HepG2 (cell line): ENCODE data around the gene TET2. TPM values are rescaled to one million over a fixed set of nuclear protein-coding genes. Genes with fewer than 3 reads are reported as not detected.

Experiments used
- ATAC-seq: fragments of 200-7000 bp; cut with Tn5 transposase; 3 replicates; pipeline ENCODE4 v1.9.1; 2020; ENCODE audit warnings: mild to moderate bottlenecking, moderate library complexity
- BruUV-seq: library from RNA; stranded (reverse); fragments of 400-500 nt; replicated peaks from 2 replicates; lab custom pipeline; 2021; lab: Mats Ljungman, UMichigan
- CTCF ChIA-PET: fragments of 300-600 bp; formaldehyde crosslinking; extraction: SDS; loops from one replicate; lab custom pipeline; 2021; ENCODE audit warnings: low total read pairs, inconsistent platforms, low intra/inter-chr PET ratio; lab: Yijun Ruan, JAX
- POLR2A ChIA-PET: fragments of 350-600 bp; sonication (Branson Sonifier 250); formaldehyde crosslinking; loops from one replicate; lab custom pipeline; 2020; ENCODE audit warnings: antibody characterized with exemption, inconsistent platforms; lab: Yijun Ruan, JAX
- DNase-seq: peaks from one replicate; pipeline ENCODE4 v3.0.0-alpha.2; 2015; ENCODE audit warnings: low spot score
- FAIRE-seq: peaks from 3 replicates; lab custom pipeline; 2011; peaks lifted over from hg19 to GRCh38; lab: Jason Lieb, UNC
- H2AFZ ChIP-seq: one replicate; pipeline ENCODE4 v1.6.1; 2011; ENCODE audit warnings: low read length, inconsistent platforms
- H3K27ac ChIP-seq: fragments of 300-600 bp; 3 replicates; pipeline ENCODE4 v1.8.0; 2011; ENCODE audit warnings: mixed run types, mild to moderate bottlenecking, mixed read lengths, low read length, inconsistent platforms; ENCODE audit not compliant: insufficient read depth; ENCODE audit errors: extremely low read length
- H3K27me3 ChIP-seq, 2 experiments: fragments of 200-600 bp in 1 of 2; 2 replicates in 1 of 2; 3 replicates in 1 of 2; pipeline versions ENCODE4 v1.6.0 to v1.8.0; 2011; ENCODE audit warnings: low read length in 2 of 2, mild to moderate bottlenecking in 2 of 2, moderate library complexity in 2 of 2, inconsistent platforms in 1 of 2; ENCODE audit not compliant: insufficient read depth in 2 of 2, control insufficient read depth in 1 of 2
- H3K36me3 ChIP-seq, 2 experiments: fragments of 200-600 bp in 1 of 2; replicated peaks in 1 of 2; 2 replicates in 1 of 2; 3 replicates in 1 of 2; pipeline versions ENCODE4 v1.5.1 to v1.8.0; 2011; ENCODE audit warnings: low read length in 2 of 2, inconsistent platforms in 1 of 2; ENCODE audit not compliant: insufficient read depth in 2 of 2, control insufficient read depth in 1 of 2
- H3K4me1 ChIP-seq: 2 replicates; pipeline ENCODE4 v1.5.1; 2012; ENCODE audit warnings: low read length, inconsistent platforms; ENCODE audit not compliant: insufficient read depth
- H3K4me2 ChIP-seq: 2 replicates; pipeline ENCODE4 v1.6.0; 2011; ENCODE audit warnings: low read depth, low read length, inconsistent platforms
- H3K4me3 ChIP-seq, 3 experiments: fragments of 200-600 bp in 1 of 3; sonication (generic), shearing (Covaris generic) in 1 of 3; replicated peaks in 1 of 3; 2 replicates each; pipeline ENCODE4 v1.5.1; 2011 to 2016; ENCODE audit warnings: low read length in 3 of 3, inconsistent platforms in 2 of 3, low read depth in 2 of 3, mild to moderate bottlenecking in 2 of 3, control low read depth in 1 of 3, mixed read lengths in 1 of 3; ENCODE audit not compliant: insufficient read depth in 1 of 3
- H3K79me2 ChIP-seq: one replicate; pipeline ENCODE4 v1.6.1; 2011; ENCODE audit warnings: low read length, inconsistent platforms; ENCODE audit not compliant: insufficient read depth
- H3K9ac ChIP-seq: 2 replicates; pipeline ENCODE4 v1.6.0; 2011; ENCODE audit warnings: mild to moderate bottlenecking, low read depth, low read length, inconsistent platforms; ENCODE audit not compliant: insufficient read depth
- H3K9me3 ChIP-seq: 2 replicates; pipeline ENCODE4 v1.5.1; 2012; ENCODE audit warnings: mild to moderate bottlenecking, low read length
- H4K20me1 ChIP-seq: 2 replicates; pipeline ENCODE4 v1.6.0; 2011; ENCODE audit warnings: inconsistent platforms, mild to moderate bottlenecking, low read length, moderate library complexity; ENCODE audit not compliant: insufficient read depth
- CENPBD1 ChIP-seq: sonication (generic); formaldehyde crosslinking; IDR thresholded peaks from 2 replicates; pipeline ENCODE4 v1.8.0; 2022; ENCODE audit warnings: missing genetic modification reagents, low read depth, mild to moderate bottlenecking, borderline replicate concordance
- EED ChIP-seq: sonication (generic); formaldehyde crosslinking; IDR thresholded peaks from 2 replicates; pipeline ENCODE4 v1.5.0; 2020; ENCODE audit warnings: mild to moderate bottlenecking, missing genetic modification reagents
- KDM4B ChIP-seq: sonication (generic); formaldehyde crosslinking; IDR thresholded peaks from 2 replicates; pipeline ENCODE4 v1.4.0; 2020; ENCODE audit warnings: missing genetic modification reagents
- NFYC ChIP-seq: IDR thresholded peaks from 2 replicates; pipeline ENCODE4 v1.6.1; 2016; ENCODE audit warnings: missing genetic modification reagents, missing compliant biosample characterization
- NRL ChIP-seq: sonication (generic); formaldehyde crosslinking; IDR thresholded peaks from 2 replicates; pipeline ENCODE4 v1.5.0; 2020; ENCODE audit warnings: missing genetic modification reagents, mild to moderate bottlenecking, moderate library complexity, borderline replicate concordance
- RXRA ChIP-seq: sonication (generic); formaldehyde crosslinking; IDR thresholded peaks from 2 replicates; pipeline ENCODE4 v1.5.1; 2020; ENCODE audit warnings: missing genetic modification reagents
- SKIL ChIP-seq: sonication (generic); formaldehyde crosslinking; IDR thresholded peaks from 2 replicates; pipeline ENCODE4 v1.8.0; 2022; ENCODE audit warnings: missing genetic modification reagents, mild to moderate bottlenecking, moderate library complexity, borderline replicate concordance
- TBX3 ChIP-seq: fragments of 450-650 bp; IDR thresholded peaks from 2 replicates; pipeline ENCODE4 v1.6.1; 2017; ENCODE audit warnings: antibody characterized with exemption, mild to moderate bottlenecking, inconsistent platforms, borderline replicate concordance
- TCF7 ChIP-seq: sonication (generic); IDR thresholded peaks from 2 replicates; pipeline ENCODE4 v1.6.1; 2016; ENCODE audit warnings: antibody characterized with exemption, low read depth
- TFAP4 ChIP-seq: sonication (generic); IDR thresholded peaks from 2 replicates; pipeline ENCODE4 v1.6.1; 2016; ENCODE audit warnings: low read depth, borderline replicate concordance
- ZBTB44 ChIP-seq: sonication (generic); formaldehyde crosslinking; IDR thresholded peaks from 2 replicates; pipeline ENCODE4 v1.4.0; 2020; ENCODE audit warnings: missing genetic modification reagents
- ZNF232 ChIP-seq: sonication (generic); formaldehyde crosslinking; IDR thresholded peaks from 2 replicates; pipeline ENCODE4 v1.4.0; 2020; ENCODE audit warnings: missing genetic modification reagents, borderline replicate concordance
- ZNF589 ChIP-seq: sonication (generic); formaldehyde crosslinking; conservative IDR thresholded peaks from 2 replicates; pipeline ENCODE4 v1.8.0; 2022; ENCODE audit warnings: mild to moderate bottlenecking, moderate library complexity, missing genetic modification reagents
- ZNF710 ChIP-seq: sonication (generic); formaldehyde crosslinking; IDR thresholded peaks from 2 replicates; pipeline ENCODE4 v1.5.0; 2020; ENCODE audit warnings: mild to moderate bottlenecking, missing genetic modification reagents, borderline replicate concordance
- ZNF768 ChIP-seq: sonication (generic); formaldehyde crosslinking; IDR thresholded peaks from 2 replicates; pipeline ENCODE4 v1.4.0; 2020; ENCODE audit warnings: missing genetic modification reagents
- WGBS: methylation state at CpG from one replicate; pipeline ENCODE4 v1.1.6; 2017; ENCODE audit warnings: low lambda C conversion rate; 5-methylcytosine and 5-hydroxymethylcytosine counted together
- in situ Hi-C: cut with HindIII; loops from 2 replicates; pipeline ENCODE4 v1.10.0; 2017; ENCODE audit warnings: low pct_unique_long_range_greater_than_20kb; ENCODE audit not compliant: extremely low pct_ligation_motif_present
- intact Hi-C: fragments of 100-400 bp; cut with micrococcal nuclease; formaldehyde crosslinking; loops from one replicate; pipeline ENCODE4 v1.10.0; 2022; ENCODE audit not compliant: unreplicated experiment
- polyA plus RNA-seq, 8 experiments: library from polyadenylated mRNA; depleted of rRNA in 3 of 8; stranded (reverse) in 7 of 8; unstranded in 1 of 8; fragments of >200 nt; fragmentation: Illumina TruSeq in 4 of 8; extraction: Trizol in 4 of 8; gene quantifications; 2 replicates each; pipeline versions ENCODE4 v1.2.1 to v1.2.3, GENCODE V29; 2011 to 2016; ENCODE audit warnings: low read depth in 4 of 8, missing spikeins in 1 of 8, mixed read lengths in 1 of 8; ENCODE audit not compliant: insufficient read depth in 1 of 8
- total RNA-seq, 5 experiments: library from RNA; depleted of rRNA; stranded (reverse); fragments of >200 nt; fragmentation: Illumina TruSeq; extraction: Trizol; gene quantifications; 2 replicates each; pipeline ENCODE4 v1.2.3, GENCODE V29; 2016; ENCODE audit warnings: low read depth in 1 of 5

The TET2 gene
- total and polyA plus RNA-seq, 2 of the 13 experiments (the other 11 are each of a cell fraction or from before 2014, with no cell fraction given), result 4.7 to 4.8 TPM

- Histone ChIP-seq H2AFZ (no peak overlapping the region), H3K27ac (no peak overlapping the region), H4K20me1 (no peaks in the 10 kb centered on the region), H3K9me3 (no peaks in the 10 kb centered on the region), H3K4me2 (no peak overlapping the region), H3K79me2 (no peaks in the 10 kb centered on the region), H3K4me1 (peaks cover 23% of the 10 kb centered on the region), H3K27me3 (no peaks in the 10 kb centered on the region), H3K9ac (no peak overlapping the region), H3K4me3 (no peak overlapping the region), H3K36me3 (no peaks in the 10 kb centered on the region)
- TF ChIP-seq EED, result no peak
- TF ChIP-seq ZNF232 (CRISPR knock-in tag), result no peak
- TF ChIP-seq ZNF710, result no peak
- no peak for TF ChIP-seq ZNF589
- no peak for TF ChIP-seq NFYC
- no peak for TF ChIP-seq ZNF768
- no peak for TF ChIP-seq TBX3
- TF ChIP-seq TFAP4, result no peak
- TF ChIP-seq RXRA, result no peak
- TF ChIP-seq SKIL (CRISPR knock-in tag), result no peak
- no peak for TF ChIP-seq CENPBD1 (CRISPR knock-in tag)
- no peak for TF ChIP-seq NRL (CRISPR knock-in tag)
- no peak for TF ChIP-seq KDM4B (CRISPR knock-in tag)
- TF ChIP-seq TCF7, result no peak
- TF ChIP-seq ZBTB44, result no peak
- WGBS, result 96% methylated on average over 3 of the region's 3 CpGs
- FAIRE-seq (no peak), ATAC-seq (no peak), DNase-seq (no peak)
- ChIA-PET CTCF (interaction anchor here (0.9 kb wide), 1 partner anchor 51 kb away, joined by 3 read pairs; the partner anchor contains the start of gene TET2), POLR2A (no interaction called here)
- no TSS peak for BruUV-seq
- intact Hi-C loops, result no loop called here
- in situ Hi-C loops, result no loop called here
These were observed 51.1 kb downstream of the TET2 start for GRCh38 chr4:105197777-105198176.
